GM12864 (cell line): ENCODE results near the gene AFDN.

Source experiments
- DNase-seq: peaks from one replicate; pipeline ENCODE4 v3.0.0-alpha.2; 2011; ENCODE audit warnings: low read depth
- H3K4me3 ChIP-seq: 2 replicates; pipeline ENCODE4 v1.5.1; 2011; ENCODE audit warnings: mild to moderate bottlenecking, low read depth, low read length, control low read depth
- CTCF ChIP-seq: IDR thresholded peaks from 2 replicates; pipeline ENCODE4 v1.5.1; 2011; ENCODE audit warnings: low read depth, mild to moderate bottlenecking, moderate library complexity, low read length, control low read depth, inconsistent platforms; ENCODE audit errors: missing control alignments

The AFDN gene

GRCh38 chr6:167849846-167850459, 23.2 kb downstream of the AFDN start:
- DNase-seq, result no peak
- no peak overlapping the region for H3K4me3 ChIP-seq
- no peak for TF ChIP-seq CTCF

- no peak for TF ChIP-seq CTCF
These were observed 24.1 kb downstream of the AFDN start for GRCh38 chr6:167850782-167851181.

GRCh38 chr6:167851370-167851952, 24.8 kb downstream of the AFDN start:
- no peak for DNase-seq
- H3K4me3 ChIP-seq, result no peak overlapping the region
- TF ChIP-seq CTCF, result no peak

More at GRCh38 chr6:167850782-167851181, 24.1 kb downstream of the AFDN start:
- DNase-seq, result no peak
- H3K4me3 ChIP-seq, result no peak overlapping the region

- no peak overlapping the region for H3K4me3 ChIP-seq
- DNase-seq, result no peak
- no peak for TF ChIP-seq CTCF
These were observed 29.2 kb downstream of the AFDN start for GRCh38 chr6:167855825-167856425.

- H3K4me3 ChIP-seq, result no peak overlapping the region
- TF ChIP-seq CTCF, result no peak
- DNase-seq, result no peak
These were observed 29.8 kb downstream of the AFDN start for GRCh38 chr6:167856474-167856873.

- DNase-seq, result no peak
- TF ChIP-seq CTCF, result no peak
- no peak overlapping the region for H3K4me3 ChIP-seq
These were observed 30.4 kb downstream of the AFDN start for GRCh38 chr6:167856999-167857660.
